ENCODE results near the gene AKAP17A.
"Not testable (repeated sequence)": the region's sequence is repeated elsewhere in the genome, so short reads cannot be mapped to it uniquely, and the experiment has no call there.

Gene AKAP17A

DNA sequence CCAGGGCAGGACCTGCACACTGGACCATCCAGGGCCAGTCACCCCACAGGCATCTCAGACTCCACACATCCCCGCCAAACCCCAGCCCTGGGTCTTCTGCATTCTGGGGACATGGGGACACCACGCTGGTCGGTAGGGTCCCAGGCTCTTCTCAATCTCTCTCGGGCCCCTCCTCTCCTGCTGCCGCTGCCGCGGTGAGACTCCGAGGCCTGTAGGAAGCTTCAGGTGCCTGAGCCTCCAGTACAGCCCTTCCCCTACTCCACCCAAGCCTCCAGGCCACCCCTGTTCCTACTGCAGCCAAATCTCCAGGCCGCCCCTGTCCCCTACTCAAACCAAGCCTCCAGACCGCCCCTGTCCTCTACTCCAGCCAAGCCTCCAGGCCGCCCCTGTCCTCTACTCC, 17.9 kb downstream of the AKAP17A start:
- no peak for DNase-seq

DNA sequence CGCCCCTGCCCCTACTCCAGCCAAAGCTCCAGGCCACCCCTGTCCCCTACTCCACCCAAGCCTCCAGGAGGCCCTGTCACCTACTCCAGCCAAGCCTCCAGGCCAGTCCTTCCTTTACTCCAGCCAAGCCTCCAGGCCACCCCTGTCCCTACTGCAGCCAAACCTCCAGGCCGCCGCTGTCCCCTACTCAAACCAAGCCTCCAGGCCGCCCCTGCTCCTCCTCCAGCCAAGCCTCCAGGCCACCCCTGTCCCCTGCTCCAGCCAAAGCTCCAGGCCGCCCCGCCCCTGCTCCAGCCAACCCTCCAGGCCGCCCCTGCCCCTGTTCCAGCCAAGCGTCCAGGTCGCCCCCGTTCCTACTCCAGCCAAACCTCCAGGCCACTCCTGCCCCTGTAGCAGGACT, 18.4 kb downstream of the AKAP17A start:
- DNase-seq: no peak

DNA sequence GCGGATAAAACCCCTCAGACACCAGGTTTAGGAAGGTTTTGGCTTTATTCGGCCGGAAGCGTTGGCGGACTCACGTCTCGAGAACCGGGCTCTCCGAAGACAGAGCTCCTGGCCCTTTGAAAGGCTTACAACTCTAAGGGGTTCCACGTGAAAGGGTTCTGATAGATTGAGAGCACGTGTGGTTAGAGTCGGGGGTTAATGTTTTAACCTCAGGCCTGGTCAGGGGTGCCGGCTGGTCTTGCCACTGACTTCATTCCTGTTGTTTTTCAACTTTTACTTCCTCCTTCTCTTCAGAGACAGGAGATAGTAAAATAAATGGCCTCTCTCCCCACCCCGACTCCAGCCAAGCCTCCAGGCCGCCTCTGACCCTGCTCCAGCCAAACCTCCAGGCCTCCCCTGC, 18.8 kb downstream of the AKAP17A start:
- DNase-seq: no peak

DNA sequence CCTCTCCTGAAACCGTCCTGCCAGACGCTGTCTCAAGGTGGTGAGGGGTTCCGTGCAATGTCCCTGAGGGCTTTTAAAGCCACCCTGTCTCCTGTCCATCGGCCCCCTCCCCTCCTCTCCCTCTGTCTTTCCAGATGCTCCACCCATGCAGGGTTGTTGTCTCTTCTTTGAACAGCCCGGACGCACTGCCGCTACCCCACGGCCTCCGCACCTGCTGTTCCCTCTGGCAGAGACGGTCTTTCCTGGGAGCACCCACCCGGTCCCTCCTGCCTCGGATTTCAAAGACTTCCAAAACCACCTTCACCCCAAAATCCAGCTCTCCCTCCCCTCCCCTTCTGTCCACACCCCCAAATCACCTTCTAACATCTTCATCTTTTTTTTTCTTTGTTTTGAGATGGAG, 19.3 kb downstream of the AKAP17A start:
- DNase-seq: no peak

DNA sequence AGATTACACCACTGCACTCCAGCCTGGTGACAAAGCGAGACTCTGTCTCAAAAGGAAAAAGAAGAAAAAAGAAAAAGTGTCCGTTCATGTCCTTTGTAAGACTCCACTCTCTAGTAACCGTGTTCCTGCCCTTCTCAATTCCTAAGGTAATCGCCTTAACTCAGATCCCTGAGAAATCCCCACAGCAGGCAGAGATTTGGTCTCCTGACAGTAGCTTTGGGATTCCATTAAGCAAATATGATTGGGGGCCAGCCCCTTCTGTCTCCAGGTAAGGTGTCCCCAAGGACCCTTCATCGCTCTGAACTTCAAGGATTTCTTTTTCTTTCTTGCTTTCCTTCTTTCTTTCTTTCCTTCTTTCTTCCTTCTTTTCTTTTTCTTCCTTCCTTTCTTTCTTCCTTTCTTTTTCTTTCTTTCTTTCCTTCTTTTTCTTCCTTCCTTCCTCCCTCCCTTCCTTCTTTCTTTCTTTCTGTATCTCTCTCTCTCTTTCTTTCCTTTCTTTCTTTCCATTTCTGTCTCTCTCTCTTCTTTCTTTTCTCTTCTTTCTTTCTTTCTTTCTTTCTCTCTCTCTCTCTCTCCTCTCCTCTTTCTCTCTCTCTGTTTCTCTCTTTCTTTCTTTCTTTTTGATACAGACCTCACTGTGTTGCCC, 21.4 kb downstream of the AKAP17A start:
- DNase-seq: no peak

DNA sequence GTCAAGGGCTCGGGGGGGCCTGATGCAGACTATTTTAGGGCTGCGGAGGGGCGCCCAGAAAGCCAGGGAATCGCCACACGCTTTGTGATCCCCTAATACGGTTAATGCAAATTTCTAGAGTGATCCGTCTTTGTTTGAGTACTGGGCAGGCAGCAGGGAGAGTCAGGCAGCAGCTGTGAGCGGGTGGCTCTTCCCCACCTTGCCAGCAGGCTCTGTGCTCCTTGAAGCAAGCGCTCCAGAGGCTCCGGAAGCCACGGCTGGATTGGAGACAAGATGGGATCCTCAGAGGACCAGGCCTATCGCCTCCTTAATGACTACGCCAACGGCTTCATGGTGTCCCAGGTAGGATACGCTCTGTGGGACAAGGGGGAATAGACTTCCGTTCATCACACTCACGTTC, 23.5 kb downstream of the AKAP17A start, which contains the start of gene ASMT:
Gene ASMT, plus strand, starts transcription at position 133 of the 400 bp plus-strand sequence. Its CDS starts 141 bp downstream, at position 274.
- no peak for DNase-seq

DNA sequence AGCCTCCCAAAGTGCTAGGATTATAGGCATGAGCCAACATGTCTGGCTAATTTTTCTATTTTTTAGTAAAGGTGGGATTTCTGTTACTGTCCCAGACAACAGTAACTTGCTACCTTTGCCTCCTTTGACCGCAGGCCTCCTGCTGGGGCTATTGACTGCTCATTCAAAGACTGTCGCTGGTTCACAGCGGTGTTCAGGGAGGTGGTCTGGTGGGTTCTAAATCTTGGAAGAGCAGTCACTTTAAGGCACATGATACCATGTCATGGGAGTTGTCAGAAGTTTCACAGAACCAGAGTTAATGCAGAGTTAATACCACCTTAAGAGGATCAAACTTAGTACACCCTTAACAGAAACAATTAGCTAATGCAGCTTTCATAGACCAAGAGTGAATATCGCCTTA, 27.3 kb downstream of the AKAP17A start:
- no peak for DNase-seq

DNA sequence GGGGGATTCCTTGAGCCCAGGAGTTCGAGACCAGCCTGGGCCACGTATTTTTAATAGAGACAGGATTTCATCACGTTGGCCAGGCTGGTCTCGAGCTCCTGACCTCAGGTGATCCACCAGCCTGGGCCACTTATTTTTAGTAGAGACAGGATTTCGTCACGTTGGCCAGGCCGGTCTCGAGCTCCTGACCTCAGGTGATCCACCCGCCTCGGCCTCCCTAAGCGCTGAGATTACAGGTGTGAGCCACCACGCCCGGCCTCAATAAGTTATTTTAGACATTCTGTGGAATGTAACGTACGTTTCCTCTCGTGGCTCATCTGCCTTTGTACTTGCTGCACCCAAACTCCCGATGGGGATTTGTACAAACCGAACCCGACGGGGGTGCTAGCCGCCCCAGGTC, 32.3 kb downstream of the AKAP17A start:
- no peak for DNase-seq

DNA sequence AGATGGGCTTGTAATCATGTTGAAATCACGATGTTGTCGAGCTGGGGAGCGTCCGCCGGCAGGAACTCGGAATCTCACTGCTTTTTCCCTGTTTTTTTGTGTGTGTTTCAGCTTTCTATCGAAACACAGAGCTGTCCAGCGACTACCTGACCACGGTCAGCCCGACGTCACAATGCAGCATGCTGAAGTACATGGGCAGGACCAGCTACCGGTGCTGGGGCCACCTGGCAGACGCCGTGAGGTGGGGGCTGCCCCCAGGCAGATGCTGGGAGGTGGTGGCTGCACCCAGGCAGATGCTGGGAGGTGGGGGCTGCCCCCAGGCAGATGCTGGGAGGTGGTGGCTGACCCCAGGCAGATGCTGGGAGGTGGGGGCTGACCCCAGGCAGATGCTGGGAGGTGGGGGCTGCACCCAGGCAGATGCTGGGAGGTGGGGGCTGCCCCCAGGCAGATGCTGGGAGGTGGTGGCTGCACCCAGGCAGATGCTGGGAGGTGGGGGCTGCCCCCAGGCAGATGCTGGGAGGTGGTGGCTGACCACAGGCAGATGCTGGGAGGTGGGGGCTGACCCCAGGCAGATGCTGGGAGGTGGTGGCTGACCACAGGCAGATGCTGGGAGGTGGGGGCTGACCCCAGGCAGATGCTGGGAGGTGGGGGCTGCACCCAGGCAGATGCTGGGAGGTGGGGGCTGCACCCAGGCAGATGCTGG, 32.9 kb downstream of the AKAP17A start:
- DNase-seq: not testable (repeated sequence)

DNA sequence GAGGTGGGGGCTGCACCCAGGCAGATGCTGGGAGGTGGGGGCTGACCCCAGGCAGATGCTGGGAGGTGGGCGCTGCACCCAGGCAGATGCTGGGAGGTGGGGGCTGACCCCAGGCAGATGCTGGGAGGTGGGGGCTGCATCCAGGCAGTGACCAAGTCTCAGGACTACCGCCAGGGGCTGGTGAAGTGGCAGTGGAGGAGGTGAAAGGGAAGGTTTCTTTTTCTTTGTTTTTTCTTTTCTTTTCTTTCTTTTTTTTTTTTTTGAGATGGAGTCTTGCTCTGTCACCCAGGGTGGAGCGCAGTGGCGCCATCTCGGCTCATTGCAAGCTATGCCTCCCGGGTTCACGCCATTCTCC, 33.4 kb downstream of the AKAP17A start:
- DNase-seq: not testable (repeated sequence)

DNA sequence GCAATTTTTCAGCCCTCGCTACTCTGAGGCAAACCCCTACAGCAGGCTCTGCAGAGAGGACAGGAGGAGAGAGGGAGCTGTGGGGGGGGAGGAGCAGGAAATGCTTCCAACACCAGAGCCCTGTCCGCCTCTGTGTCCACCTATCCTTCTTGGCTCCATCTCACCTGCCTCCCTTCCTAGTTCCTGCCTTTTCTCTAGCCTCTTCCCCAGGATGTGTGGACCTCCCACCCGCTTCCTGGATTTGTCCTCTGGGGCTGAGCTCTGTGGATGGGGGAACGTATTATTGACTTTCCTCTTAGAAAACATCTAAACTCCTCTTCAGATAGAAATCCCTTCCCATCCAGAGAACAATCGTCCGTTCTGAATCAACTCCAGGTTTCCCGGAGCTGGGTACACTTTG, 37.8 kb downstream of the AKAP17A start:
- no peak for DNase-seq

DNA sequence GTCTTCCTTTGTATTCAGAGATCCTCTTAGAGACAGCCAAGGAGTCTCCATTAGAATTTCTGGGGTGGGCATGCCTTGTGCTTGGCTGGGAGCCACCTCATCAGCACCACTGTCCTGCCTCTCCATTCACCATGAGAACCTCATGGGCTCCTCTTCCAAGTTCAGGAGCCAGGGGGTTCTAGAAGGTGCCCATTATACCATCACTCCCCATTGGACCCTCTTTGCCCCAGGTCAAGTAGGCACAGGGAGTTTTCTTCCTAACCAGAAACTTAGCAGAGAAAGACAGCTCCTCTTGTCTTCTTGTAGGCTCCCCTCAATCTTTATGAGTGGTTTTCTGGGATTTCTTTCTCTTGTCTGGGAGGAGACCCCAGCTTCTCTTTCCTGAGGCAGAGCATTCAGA, 54.6 kb downstream of the AKAP17A start:
- no peak for DNase-seq

DNA sequence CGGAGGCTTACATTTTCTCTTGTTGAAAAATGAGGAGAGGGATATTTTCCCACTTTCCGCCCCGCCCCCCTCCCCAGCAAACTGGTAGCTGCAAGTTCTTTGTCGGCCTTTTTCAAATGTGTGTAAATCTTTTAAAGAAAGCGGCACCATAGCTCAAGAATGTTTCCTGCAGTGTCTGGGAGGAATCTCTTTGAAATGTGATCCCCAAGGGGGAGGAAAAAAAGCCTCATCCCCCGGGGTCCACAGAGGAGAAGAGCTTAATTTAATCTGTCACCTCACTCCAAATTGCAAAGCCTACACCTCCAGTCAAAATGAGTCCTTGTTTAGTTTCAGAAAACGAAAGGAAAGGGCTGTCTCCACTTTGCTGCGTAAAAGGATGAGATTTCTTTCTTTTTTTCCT, 58.2 kb downstream of the AKAP17A start:
- no peak for DNase-seq
